ENCODE measurements around the gene ACVR2A. TPM values are rescaled to one million over a fixed set of nuclear protein-coding genes. Genes with fewer than 3 reads are reported as not detected.

Gene ACVR2A
- total and polyA plus RNA-seq, 9 of the 15 experiments (the other 6 are each of a cell fraction or from before 2014, with no cell fraction given) = 1.2 to 3.9 (median 2.4) TPM

- no peak for TF ChIP-seq ETV6 (IDR thresholded peaks at IDR 0.05; ENCODE audit: borderline replicate concordance in 1 of 2, low read depth in 2 of 2, low read length in 1 of 2)
- no peak for TF ChIP-seq ETV6 (CRISPR knock-in tag; IDR thresholded peaks at IDR 0.05; ENCODE audit: borderline replicate concordance)
- TF ChIP-seq, protein P1, sequence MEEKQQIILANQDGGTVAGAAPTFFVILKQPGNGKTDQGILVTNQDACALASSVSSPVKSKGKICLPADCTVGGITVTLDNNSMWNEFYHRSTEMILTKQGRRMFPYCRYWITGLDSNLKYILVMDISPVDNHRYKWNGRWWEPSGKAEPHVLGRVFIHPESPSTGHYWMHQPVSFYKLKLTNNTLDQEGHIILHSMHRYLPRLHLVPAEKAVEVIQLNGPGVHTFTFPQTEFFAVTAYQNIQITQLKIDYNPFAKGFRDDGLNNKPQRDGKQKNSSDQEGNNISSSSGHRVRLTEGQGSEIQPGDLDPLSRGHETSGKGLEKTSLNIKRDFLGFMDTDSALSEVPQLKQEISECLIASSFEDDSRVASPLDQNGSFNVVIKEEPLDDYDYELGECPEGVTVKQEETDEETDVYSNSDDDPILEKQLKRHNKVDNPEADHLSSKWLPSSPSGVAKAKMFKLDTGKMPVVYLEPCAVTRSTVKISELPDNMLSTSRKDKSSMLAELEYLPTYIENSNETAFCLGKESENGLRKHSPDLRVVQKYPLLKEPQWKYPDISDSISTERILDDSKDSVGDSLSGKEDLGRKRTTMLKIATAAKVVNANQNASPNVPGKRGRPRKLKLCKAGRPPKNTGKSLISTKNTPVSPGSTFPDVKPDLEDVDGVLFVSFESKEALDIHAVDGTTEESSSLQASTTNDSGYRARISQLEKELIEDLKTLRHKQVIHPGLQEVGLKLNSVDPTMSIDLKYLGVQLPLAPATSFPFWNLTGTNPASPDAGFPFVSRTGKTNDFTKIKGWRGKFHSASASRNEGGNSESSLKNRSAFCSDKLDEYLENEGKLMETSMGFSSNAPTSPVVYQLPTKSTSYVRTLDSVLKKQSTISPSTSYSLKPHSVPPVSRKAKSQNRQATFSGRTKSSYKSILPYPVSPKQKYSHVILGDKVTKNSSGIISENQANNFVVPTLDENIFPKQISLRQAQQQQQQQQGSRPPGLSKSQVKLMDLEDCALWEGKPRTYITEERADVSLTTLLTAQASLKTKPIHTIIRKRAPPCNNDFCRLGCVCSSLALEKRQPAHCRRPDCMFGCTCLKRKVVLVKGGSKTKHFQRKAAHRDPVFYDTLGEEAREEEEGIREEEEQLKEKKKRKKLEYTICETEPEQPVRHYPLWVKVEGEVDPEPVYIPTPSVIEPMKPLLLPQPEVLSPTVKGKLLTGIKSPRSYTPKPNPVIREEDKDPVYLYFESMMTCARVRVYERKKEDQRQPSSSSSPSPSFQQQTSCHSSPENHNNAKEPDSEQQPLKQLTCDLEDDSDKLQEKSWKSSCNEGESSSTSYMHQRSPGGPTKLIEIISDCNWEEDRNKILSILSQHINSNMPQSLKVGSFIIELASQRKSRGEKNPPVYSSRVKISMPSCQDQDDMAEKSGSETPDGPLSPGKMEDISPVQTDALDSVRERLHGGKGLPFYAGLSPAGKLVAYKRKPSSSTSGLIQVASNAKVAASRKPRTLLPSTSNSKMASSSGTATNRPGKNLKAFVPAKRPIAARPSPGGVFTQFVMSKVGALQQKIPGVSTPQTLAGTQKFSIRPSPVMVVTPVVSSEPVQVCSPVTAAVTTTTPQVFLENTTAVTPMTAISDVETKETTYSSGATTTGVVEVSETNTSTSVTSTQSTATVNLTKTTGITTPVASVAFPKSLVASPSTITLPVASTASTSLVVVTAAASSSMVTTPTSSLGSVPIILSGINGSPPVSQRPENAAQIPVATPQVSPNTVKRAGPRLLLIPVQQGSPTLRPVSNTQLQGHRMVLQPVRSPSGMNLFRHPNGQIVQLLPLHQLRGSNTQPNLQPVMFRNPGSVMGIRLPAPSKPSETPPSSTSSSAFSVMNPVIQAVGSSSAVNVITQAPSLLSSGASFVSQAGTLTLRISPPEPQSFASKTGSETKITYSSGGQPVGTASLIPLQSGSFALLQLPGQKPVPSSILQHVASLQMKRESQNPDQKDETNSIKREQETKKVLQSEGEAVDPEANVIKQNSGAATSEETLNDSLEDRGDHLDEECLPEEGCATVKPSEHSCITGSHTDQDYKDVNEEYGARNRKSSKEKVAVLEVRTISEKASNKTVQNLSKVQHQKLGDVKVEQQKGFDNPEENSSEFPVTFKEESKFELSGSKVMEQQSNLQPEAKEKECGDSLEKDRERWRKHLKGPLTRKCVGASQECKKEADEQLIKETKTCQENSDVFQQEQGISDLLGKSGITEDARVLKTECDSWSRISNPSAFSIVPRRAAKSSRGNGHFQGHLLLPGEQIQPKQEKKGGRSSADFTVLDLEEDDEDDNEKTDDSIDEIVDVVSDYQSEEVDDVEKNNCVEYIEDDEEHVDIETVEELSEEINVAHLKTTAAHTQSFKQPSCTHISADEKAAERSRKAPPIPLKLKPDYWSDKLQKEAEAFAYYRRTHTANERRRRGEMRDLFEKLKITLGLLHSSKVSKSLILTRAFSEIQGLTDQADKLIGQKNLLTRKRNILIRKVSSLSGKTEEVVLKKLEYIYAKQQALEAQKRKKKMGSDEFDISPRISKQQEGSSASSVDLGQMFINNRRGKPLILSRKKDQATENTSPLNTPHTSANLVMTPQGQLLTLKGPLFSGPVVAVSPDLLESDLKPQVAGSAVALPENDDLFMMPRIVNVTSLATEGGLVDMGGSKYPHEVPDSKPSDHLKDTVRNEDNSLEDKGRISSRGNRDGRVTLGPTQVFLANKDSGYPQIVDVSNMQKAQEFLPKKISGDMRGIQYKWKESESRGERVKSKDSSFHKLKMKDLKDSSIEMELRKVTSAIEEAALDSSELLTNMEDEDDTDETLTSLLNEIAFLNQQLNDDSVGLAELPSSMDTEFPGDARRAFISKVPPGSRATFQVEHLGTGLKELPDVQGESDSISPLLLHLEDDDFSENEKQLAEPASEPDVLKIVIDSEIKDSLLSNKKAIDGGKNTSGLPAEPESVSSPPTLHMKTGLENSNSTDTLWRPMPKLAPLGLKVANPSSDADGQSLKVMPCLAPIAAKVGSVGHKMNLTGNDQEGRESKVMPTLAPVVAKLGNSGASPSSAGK (IDR thresholded peaks at IDR 0.05) = peak; percentile 70
- no peak for TF ChIP-seq NFE2 (IDR thresholded peaks at IDR 0.05; ENCODE audit: low read depth)
- no peak for TF ChIP-seq RAD21 (CRISPR knock-in tag; conservative IDR thresholded peaks at IDR 0.05 in 1 of 2, IDR thresholded peaks at IDR 0.05 in 1 of 2)
- TF ChIP-seq ZNF253 (CRISPR knock-in tag; conservative IDR thresholded peaks at IDR 0.05) = no peak
- no peak for TF ChIP-seq U2AF2 (optimal IDR thresholded peaks at IDR 0.05; ENCODE audit: low read depth, low read length)
- no peak for TF ChIP-seq RBM25 (IDR thresholded peaks at IDR 0.05; ENCODE audit: low read depth, low read length, severe bottlenecking)
- no peak for TF ChIP-seq ZNF444 (CRISPR knock-in tag; IDR thresholded peaks at IDR 0.05)
- TF ChIP-seq, protein P2, sequence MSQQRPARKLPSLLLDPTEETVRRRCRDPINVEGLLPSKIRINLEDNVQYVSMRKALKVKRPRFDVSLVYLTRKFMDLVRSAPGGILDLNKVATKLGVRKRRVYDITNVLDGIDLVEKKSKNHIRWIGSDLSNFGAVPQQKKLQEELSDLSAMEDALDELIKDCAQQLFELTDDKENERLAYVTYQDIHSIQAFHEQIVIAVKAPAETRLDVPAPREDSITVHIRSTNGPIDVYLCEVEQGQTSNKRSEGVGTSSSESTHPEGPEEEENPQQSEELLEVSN (IDR thresholded peaks at IDR 0.05; ENCODE audit: borderline replicate concordance in 1 of 2, extremely low read depth in 1 of 2, insufficient read depth in 1 of 2, insufficient read length in 1 of 2, low read depth in 1 of 2, low read length in 1 of 2, poor library complexity in 1 of 2, severe bottlenecking in 1 of 2) = peak; percentile 54 to 87
- no peak for TF ChIP-seq MCM7 (IDR thresholded peaks at IDR 0.05)
- no peak for TF ChIP-seq ZNF217 (CRISPR knock-in tag; IDR thresholded peaks at IDR 0.05)
- no peak for TF ChIP-seq ZNF354B (CRISPR knock-in tag; IDR thresholded peaks at IDR 0.05)
- TF ChIP-seq, protein P3, sequence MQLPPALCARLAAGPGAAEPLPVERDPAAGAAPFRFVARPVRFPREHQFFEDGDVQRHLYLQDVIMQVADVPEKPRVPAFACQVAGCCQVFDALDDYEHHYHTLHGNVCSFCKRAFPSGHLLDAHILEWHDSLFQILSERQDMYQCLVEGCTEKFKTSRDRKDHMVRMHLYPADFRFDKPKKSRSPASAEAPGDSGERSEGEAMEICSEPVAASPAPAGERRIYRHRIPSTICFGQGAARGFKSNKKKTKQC (CRISPR knock-in tag; IDR thresholded peaks at IDR 0.05) = no peak
These were observed 749 bp upstream of the ACVR2A start (continued) for GRCh38 chr2:147843864-147844696.
